Right kidney (tissue), 1 donor: ENCODE results near the gene OAS3.
"Not testable (repeated sequence)": the region's sequence is repeated elsewhere in the genome, so short reads cannot be mapped to it uniquely, and the experiment has no call there.

Experiments
- DNase-seq: peaks from one replicate; pipeline ENCODE4 v3.0.0-alpha.2; 2016

OAS3 gene

DNA sequence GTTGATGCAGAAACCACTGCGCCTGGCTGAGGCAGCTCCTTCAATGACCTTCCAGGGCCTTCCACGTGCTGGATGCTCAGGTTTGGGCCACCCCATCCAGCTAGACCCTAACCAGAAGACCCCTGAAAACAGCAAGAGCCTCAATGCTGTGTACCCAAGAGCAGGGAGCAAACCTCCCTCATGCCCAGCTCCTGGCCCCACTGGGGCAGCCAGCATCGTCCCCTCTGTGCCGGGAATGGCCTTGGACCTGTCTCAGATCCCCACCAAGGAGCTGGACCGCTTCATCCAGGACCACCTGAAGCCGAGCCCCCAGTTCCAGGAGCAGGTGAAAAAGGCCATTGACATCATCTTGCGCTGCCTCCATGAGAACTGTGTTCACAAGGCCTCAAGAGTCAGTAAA, 10.5 kb downstream of the OAS3 start:
- no peak for DNase-seq

DNA sequence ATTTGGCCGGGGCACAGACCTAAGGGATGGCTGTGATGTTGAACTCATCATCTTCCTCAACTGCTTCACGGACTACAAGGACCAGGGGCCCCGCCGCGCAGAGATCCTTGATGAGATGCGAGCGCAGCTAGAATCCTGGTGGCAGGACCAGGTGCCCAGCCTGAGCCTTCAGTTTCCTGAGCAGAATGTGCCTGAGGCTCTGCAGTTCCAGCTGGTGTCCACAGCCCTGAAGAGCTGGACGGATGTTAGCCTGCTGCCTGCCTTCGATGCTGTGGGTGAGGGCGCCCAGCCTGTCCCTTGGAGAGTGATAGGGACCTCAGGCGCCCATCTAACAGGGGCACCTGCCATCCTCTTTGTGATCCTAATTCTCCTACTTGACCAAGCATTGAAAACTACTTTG, 12.4 kb downstream of the OAS3 start:
- DNase-seq, result no peak

DNA sequence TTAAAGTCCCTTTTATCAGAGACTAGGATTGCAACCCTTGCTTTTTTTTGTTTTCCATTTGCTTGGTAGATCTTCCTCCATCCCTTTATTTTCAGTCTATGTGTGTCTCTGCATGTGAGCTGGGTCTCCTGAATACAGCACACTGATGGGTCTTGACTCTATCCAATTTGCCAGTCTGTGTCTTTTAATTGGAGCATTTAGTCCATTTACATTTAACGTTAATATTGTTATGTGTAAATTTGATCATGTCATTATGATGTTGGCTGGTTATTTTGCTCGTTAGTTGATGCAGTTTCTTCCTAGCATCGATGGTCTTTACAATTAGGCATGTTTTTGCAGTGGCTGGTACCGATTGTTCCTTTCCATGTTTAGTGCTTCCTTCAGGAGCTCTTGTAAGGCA, 18.9 kb downstream of the OAS3 start:
- DNase-seq, result not testable (repeated sequence)

DNA sequence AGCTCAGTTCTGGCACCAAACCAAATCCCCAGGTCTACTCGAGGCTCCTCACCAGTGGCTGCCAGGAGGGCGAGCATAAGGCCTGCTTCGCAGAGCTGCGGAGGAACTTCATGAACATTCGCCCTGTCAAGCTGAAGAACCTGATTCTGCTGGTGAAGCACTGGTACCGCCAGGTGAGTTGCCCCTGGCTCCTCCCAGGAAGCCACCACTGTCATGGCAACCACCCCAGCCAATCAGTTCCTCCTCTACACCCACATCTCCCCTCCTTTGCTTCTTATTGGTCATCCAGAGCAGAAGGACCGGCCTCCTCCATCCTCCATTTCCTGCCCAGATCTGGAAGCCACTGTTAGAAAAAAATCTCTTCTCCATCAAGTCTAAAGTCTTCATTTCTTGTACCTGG, 22.8 kb downstream of the OAS3 start:
- DNase-seq, result no peak

DNA sequence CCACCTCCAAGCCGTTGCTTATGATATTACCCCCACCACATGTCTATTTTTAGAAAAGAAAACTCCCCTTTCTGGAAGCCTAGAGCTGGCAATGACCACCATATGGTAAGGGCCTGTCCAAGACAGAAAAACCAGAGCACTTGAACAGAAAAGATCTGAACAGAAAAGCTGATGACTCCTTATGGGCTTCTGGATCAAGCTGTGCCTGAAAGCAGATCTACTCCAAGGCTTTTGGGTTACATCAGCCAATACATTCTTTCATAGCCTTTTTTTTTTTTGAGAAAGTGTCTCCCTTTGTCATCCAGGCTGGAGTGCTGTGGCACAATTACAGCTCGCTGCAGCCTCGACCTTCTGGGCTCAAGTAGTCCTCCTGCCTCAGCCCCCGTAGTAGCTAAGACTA, 23.3 kb downstream of the OAS3 start:
- no peak for DNase-seq

DNA sequence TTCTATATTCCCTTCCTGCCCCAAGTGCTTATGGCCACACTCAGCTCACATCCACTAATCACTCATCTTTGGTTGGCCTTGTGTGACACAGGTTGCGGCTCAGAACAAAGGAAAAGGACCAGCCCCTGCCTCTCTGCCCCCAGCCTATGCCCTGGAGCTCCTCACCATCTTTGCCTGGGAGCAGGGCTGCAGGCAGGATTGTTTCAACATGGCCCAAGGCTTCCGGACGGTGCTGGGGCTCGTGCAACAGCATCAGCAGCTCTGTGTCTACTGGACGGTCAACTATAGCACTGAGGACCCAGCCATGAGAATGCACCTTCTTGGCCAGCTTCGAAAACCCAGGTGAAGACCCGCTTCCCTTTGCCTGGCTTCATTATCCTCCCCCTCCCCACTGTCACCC, 24.3 kb downstream of the OAS3 start:
- DNase-seq, result no peak

DNA sequence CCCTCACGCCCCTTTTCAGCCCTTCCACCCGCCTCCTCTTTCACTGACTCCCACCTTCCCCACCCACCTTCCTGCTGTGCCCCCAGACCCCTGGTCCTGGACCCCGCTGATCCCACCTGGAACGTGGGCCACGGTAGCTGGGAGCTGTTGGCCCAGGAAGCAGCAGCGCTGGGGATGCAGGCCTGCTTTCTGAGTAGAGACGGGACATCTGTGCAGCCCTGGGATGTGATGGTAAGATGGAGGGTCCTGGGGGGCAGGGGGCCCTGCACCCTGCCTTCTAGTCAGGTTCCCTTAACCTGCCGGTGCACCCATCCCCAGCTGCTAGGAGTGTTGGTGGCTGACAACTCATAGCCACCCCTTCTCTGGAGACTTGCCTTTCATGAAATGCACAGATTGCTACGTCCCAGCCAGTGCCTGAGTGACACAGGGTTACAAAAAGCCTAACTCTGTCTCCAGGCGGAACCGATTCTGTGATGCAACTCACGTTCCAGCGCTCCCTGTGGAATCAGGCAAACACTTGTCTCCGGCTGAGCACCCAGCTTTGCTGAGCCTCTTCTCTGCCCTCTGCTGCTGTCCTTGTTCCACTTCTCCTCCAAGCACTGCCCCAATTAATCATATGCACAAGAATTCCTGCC, 25.1 kb downstream of the OAS3 start:
- DNase-seq, result no peak

DNA sequence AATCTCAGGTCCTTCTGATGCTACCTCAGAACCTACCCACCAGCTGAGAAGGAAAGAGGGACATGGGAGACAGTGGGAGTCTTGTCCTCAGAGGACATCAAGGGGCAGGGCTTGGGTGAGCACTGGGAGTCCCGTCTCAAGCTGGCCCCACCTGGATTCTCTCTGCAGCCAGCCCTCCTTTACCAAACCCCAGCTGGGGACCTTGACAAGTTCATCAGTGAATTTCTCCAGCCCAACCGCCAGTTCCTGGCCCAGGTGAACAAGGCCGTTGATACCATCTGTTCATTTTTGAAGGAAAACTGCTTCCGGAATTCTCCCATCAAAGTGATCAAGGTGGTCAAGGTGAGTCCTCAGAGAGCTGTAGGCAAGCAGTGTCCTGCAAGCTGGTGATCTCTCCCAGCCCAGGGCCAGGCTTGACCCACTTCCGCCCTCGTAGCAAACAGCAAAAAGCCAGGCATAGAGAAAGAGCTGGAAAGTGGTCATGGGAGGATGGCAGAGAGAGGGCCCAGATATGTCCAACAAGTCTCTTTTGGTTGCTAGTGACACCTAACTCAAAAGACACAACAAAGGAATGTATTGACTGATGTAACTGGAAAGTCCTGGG, 25.9 kb downstream of the OAS3 start:
- no peak for DNase-seq

DNA sequence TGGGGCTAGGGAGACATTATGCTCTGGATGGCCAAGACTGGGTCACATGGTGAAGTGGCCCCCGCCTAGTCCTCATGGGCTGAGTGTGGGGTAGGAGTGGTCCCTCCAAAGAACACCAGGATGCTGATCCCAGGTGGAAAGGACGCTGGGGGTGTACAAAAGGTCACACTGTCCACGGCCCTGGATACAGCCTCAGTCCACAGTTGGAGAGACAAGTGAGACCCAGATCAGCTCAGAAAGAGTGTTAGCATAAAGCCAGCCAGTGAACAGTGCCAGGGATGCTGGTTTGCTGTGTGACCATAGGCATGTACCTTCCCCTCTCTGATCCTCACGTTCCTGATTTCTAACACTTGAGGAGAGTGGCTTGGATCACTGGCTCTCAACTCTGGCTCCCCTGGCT, 26.6 kb downstream of the OAS3 start:
- DNase-seq, result no peak

DNA sequence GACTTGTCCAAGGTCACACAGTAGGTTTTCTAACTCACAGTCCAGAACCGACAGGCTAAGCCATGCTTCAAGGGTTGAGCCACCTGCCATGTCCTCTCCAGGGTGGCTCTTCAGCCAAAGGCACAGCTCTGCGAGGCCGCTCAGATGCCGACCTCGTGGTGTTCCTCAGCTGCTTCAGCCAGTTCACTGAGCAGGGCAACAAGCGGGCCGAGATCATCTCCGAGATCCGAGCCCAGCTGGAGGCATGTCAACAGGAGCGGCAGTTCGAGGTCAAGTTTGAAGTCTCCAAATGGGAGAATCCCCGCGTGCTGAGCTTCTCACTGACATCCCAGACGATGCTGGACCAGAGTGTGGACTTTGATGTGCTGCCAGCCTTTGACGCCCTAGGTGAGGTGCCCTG, 27.4 kb downstream of the OAS3 start:
- DNase-seq, result no peak

DNA sequence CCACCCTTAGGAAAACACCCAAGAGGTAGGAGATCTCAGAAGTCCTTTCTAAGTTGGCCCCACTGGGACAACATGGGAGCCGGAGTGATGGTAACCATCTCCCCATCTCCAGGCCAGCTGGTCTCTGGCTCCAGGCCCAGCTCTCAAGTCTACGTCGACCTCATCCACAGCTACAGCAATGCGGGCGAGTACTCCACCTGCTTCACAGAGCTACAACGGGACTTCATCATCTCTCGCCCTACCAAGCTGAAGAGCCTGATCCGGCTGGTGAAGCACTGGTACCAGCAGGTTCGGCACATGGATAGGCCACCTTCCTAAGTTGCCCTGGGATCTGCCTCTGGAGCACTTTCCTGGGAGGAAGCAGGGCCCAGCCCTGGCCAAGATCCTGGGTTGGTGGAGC, 29.0 kb downstream of the OAS3 start:
- DNase-seq, result no peak

DNA sequence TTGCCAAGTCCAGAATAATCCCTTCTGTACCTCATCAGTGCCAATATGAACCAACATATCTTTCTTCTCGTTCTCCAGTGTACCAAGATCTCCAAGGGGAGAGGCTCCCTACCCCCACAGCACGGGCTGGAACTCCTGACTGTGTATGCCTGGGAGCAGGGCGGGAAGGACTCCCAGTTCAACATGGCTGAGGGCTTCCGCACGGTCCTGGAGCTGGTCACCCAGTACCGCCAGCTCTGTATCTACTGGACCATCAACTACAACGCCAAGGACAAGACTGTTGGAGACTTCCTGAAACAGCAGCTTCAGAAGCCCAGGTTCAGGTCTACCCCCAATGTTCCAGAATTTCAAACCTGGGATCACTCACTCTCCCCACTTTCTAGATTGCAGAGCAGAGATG, 29.6 kb downstream of the OAS3 start:
- DNase-seq, result no peak

DNA sequence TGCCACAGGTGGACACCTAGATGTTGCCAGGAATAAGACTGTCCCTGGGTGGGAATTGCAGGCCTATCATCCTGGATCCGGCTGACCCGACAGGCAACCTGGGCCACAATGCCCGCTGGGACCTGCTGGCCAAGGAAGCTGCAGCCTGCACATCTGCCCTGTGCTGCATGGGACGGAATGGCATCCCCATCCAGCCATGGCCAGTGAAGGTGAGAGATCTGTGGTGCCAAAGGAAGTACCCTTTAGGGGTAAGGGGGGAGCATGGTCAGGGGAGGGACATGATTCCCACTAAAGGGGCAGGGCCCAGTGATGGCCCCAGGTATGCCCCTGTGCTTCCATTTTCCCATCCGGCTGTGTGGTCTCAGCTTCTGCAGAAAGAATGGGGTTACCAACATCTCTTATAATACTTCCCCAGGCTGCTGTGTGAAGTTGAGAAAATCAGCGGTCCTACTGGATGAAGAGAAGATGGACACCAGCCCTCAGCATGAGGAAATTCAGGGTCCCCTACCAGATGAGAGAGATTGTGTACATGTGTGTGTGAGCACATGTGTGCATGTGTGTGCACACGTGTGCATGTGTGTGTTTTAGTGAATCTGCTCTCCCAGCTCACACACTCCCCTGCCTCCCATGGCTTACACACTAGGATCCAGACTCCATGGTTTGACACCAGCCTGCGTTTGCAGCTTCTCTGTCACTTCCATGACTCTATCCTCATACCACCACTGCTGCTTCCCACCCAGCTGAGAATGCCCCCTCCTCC, 31.5 kb downstream of the OAS3 start:
- DNase-seq, result no peak

DNA sequence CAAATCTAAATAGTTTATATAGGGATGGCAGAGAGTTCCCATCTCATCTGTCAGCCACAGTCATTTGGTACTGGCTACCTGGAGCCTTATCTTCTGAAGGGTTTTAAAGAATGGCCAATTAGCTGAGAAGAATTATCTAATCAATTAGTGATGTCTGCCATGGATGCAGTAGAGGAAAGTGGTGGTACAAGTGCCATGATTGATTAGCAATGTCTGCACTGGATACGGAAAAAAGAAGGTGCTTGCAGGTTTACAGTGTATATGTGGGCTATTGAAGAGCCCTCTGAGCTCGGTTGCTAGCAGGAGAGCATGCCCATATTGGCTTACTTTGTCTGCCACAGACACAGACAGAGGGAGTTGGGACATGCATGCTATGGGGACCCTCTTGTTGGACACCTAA, 32.1 kb downstream of the OAS3 start:
- no peak for DNase-seq

DNA sequence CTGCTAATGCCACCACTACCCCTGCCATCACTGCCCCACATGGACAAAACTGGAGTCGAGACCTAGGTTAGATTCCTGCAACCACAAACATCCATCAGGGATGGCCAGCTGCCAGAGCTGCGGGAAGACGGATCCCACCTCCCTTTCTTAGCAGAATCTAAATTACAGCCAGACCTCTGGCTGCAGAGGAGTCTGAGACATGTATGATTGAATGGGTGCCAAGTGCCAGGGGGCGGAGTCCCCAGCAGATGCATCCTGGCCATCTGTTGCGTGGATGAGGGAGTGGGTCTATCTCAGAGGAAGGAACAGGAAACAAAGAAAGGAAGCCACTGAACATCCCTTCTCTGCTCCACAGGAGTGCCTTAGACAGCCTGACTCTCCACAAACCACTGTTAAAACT, 33.0 kb downstream of the OAS3 start:
- DNase-seq, result no peak

DNA sequence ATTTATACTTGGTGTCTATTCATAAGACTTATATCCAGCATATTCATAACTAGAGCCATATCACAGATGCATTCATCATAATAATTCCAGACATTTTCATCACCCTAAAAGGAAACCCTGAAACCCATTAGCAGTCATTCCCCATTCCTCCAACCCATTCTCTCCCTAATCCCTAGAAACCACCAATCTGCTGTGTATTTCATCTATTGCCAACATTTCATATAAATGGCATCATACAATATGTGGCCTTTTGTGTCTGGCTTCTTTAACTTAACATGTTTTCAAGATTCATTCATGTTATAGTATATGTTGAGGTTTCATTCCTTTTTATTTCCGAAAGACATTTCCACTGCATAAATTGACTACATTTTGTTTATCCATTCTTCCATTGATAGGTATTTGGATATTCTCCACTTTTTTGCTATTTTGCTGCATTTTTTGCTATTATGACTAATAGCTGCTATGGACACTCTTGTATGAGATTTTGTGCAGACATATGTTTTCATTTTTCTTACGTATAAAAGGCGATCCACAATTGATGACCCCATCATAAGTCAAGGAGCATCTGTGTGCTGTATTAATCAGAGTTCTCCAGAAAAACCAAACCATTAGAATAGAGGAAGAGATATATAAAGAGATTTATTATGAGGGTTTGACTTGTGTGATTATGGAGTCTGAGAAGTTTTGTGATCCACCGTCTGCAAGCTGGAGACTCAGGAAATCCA, 34.9 kb downstream of the OAS3 start:
- no peak for DNase-seq

DNA sequence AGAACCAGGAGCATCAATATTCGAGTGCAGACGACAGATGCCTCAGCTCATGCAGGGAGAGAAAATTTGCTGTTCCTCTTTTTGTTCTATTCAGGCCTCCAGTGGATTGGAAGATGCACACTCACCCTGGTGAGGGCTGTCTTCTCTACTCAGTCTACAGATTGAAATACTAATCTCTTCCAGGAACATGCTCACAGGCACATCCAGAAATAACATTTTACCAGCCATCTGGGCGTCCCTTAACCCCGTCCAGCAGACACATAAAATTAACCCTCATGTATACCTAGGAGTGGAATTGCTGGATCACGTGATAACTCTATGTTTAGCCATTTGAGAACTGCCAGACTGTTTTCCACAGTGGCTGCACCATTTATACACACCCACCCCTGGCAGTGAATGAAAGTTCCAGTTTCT, 35.6 kb downstream of the OAS3 start:
- no peak for DNase-seq

DNA sequence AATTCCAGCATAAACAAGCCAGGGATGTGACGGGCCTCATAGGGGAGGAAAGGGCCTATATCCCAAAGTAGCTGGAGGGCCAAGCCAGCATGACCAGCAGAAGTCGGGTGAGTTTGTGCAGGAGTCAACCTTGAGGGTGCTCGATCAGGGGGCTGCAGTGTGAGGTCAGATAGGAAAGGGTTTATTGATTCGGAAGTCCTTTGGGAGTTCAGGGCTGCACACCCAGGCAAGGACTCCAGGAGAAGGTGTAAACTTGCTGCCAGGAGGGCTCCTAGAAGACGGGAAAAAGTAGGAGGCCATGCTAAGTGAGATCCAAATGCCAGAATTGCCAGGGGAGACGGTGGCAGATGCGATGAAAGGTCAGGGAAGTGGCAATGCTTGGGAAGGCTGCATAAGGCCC, 36.6 kb downstream of the OAS3 start:
- DNase-seq, result no peak

DNA sequence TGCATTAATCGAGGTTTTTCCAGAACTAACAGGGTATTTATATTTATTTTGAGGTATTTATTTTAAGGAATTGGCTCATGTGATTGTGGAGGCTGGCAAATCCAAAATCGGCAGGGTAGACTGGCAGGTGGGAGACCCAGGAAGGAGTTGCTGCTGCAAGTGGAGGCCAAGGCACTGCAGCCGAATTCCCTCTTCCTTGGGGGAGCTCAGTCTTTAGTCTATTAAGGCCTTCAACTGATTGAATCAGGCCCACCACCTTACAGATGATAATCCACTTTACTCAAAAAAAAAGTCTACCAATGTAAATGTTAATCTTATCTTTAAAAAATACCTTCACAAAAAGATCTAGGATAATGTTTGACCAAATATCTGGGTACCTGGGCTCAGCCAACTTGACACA, 38.9 kb downstream of the OAS3 start:
- DNase-seq, result no peak

DNA sequence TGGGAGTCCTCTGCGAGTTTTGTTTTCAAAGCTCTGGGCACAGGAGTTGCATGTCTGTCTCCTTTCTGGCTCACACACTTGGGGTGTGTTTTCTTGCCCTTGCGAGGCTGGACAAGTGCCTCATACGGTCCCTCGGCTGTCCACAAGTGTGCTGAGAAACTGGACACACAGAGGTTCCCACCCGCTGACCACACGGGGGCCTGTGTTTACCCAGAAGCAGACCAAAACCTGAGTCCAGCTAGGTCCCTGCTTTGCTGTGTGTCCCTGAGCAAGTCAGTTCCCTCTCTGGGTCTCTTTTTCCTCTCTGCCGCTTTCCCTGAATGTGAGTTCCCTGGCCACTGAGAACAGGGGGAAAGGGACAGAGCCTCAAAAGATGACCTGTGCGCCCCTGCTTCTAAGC, 39.4 kb downstream of the OAS3 start:
- no peak for DNase-seq

DNA sequence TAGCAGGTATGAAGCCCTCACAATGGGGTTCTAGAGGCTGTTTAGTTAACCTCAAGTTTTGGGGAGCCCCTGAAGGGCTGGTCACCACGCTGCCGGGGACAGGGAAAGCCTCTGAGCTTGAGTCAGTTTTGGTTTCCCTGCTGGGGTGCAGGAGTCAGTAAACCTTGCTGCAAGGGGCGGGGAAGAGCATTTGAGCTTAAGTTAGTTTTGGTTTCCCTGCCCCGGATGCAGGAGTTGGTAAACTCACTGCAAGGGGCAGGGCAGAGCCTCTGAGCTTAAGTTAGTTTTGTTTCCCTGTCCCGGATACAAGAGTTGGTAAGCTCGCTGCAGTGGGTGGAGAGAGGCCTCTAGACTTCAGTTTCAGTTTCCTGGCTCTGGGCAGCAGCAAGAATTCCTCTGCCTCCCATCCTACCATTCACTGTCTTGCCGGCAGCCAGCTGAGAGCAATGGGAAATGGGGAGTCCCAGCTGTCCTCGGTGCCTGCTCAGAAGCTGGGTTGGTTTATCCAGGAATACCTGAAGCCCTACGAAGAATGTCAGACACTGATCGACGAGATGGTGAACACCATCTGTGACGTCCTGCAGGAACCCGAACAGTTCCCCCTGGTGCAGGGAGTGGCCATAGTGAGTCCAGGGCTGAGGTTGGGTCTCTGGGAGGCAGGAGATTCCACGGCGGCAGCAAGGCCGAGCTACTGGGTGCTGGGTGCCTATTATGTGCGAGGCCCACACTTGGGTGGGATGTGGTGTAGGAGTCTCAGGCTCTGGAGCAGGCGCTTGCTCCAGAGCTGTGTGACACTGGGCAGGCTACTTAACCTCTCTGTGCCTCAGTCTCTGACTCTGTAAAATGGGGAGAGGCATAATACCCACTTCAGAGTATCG, 40.1 kb downstream of the OAS3 start, which contains the start of gene OAS2:
Gene OAS2 (plus strand): TSS at position 357 of the 878 bp plus-strand sequence. CDS start 90 bp downstream, at position 447.
- DNase-seq, result no peak

DNA sequence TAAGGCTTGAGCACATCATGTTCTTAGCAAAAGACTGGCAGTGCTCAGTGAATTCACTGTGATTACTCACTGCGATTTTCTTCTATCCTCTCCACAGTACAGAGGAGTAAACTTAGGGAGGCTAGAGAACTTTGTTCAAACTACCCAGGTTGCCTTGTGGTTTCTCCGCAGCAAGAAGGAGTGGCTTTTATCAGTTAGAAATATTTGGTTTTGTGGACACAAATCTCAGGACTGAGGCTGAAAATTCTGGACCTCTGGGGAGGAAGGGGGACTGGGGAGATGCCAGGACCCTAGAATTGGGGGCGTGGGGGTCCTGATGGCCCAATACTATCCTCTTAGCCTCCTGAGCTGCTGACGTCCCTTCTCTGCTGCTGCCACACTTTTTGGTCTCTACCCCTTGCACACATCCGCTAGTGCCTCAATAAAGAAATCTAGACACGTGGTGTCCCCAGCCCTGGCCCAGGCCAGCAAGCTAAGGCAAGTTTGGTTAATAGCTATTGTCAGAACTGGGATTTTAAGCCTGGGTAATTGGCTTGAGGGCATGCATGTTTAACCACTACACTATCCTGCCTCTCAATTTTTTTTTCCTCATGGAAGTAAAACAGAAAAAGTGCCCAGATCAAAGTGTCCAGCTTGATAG, 40.9 kb downstream of the OAS3 start:
- no peak for DNase-seq
